ENCODE data around the gene DCHS2. TPM values are rescaled to one million over a fixed set of nuclear protein-coding genes. Genes with fewer than 3 reads are reported as not detected.

DCHS2 gene
- total RNA-seq, 5 donors from 2014 or later (not counting 1 experiment from before 2014, with no cell fraction given): 0.09 to 0.44 (median 0.13) TPM; not detected in 2

DNA sequence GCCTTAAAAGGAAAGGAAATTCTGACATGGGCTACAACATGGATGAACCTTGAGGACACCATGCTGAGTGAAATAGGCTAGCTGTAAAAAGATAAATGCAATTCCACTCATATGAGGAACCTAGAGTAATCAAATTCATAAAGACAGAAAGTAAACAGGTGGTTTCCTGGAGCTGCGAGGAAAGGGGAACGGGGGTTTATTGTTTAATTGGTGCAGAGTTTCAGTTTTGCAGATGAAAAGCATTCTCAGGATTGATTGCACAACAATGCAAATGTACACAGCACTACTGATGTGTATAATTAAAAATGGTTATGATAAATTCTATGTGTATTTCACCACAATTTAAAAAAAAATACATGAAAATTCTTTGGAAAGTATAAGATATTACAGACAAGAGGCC lies 34.6 kb upstream of the DCHS2 start:
- H3K27me3 Mint-ChIP-seq: peaks cover 18 to 38% of the 10 kb centered on the region in 2 donors
- Histone ChIP-seq H3K4me3 (ENCODE audit: control insufficient read depth in 1 of 2, extremely low read depth in 1 of 2, low read length in 1 of 2) (no peak overlapping the region), H3K9me3 (no peaks in the 10 kb centered on the region), H3K4me1 (ENCODE audit: control insufficient read depth in 1 of 2, extremely low read depth in 1 of 2, insufficient read depth in 2 of 2, low read length in 2 of 2) (no peaks in the 10 kb centered on the region), H3K36me3 (ENCODE audit: control insufficient read depth in 2 of 2, extremely low read depth in 1 of 2, insufficient read depth in 1 of 2, low read length in 1 of 2) (no peaks in the 10 kb centered on the region), H3K27ac (ENCODE audit: low read length) (no peak overlapping the region), H3K27me3 (replicated peaks in 1 of 2; ENCODE audit: control insufficient read depth in 2 of 2, extremely low read depth in 1 of 2, insufficient read depth in 2 of 2, low read length in 1 of 2) (peaks cover 0 to 20% of the 10 kb centered on the region in 2 experiments)
- ATAC-seq (replicated peaks in 1 of 4) (no peak), DNase-seq (no peak)
- H3K4me3 Mint-ChIP-seq: no peak overlapping the region
- no peaks in the 10 kb centered on the region for H3K9me3 Mint-ChIP-seq
- WGBS (ENCODE audit: insufficient coverage): no CpG with 5 or more reads among the region's 2 CpGs
- no peak overlapping the region for H3K27ac Mint-ChIP-seq
- ChIA-PET CTCF (no interaction called here), POLR2A (no interaction called here)
- no peaks in the 10 kb centered on the region for H3K4me1 Mint-ChIP-seq
- no peaks in the 10 kb centered on the region for H3K36me3 Mint-ChIP-seq

DNA sequence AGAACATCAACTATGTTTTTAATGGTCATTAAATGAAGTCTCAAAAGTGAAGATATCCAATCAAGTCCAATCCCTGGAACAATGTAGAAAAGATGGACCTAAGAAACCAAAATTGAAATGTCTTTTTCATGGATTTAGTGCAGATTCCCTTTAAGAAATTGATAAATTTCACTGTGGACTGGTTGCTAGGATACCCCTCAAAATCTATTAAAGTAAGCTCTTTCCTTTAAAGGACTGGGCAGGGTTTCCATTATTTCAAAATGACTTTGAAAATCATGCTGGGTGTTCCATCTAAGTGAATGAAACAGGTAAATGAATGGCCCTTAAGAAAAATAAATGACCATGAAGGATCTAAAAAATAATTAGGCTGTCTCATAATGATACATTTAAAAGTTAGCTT lies 30.0 kb upstream of the DCHS2 start:
- Histone ChIP-seq H3K36me3 (ENCODE audit: control insufficient read depth in 2 of 2, extremely low read depth in 1 of 2, insufficient read depth in 1 of 2, low read length in 1 of 2) (no peaks in the 10 kb centered on the region), H3K4me1 (ENCODE audit: control insufficient read depth in 1 of 2, extremely low read depth in 1 of 2, insufficient read depth in 2 of 2, low read length in 2 of 2) (no peaks in the 10 kb centered on the region), H3K4me3 (ENCODE audit: control insufficient read depth in 1 of 2, extremely low read depth in 1 of 2, low read length in 1 of 2) (no peak overlapping the region), H3K27ac (ENCODE audit: low read length) (no peak overlapping the region), H3K27me3 (replicated peaks in 1 of 2; ENCODE audit: control insufficient read depth in 2 of 2, extremely low read depth in 1 of 2, insufficient read depth in 2 of 2, low read length in 1 of 2) (peaks cover 0 to 15% of the 10 kb centered on the region in 2 experiments), H3K9me3 (no peaks in the 10 kb centered on the region)
- Mint-ChIP-seq H3K9me3 (no peaks in the 10 kb centered on the region), H3K4me1 (peaks cover 0 to 6% (median 0%) of the 10 kb centered on the region in 3 donors), H3K4me3 (no peak overlapping the region), H3K27me3 (peaks cover 31 to 55% of the 10 kb centered on the region in 2 donors), H3K36me3 (no peaks in the 10 kb centered on the region), H3K27ac (no peak overlapping the region)
- ChIA-PET POLR2A (no interaction called here), CTCF (interaction anchor here in 1 of 2 donors (0.6 kb wide), 1 partner anchor 15 kb away, joined by 3 read pairs; no protein-coding TSS in a partner anchor)
- DNase-seq: no peak
- ATAC-seq (replicated peaks in 1 of 4): no peak

DNA sequence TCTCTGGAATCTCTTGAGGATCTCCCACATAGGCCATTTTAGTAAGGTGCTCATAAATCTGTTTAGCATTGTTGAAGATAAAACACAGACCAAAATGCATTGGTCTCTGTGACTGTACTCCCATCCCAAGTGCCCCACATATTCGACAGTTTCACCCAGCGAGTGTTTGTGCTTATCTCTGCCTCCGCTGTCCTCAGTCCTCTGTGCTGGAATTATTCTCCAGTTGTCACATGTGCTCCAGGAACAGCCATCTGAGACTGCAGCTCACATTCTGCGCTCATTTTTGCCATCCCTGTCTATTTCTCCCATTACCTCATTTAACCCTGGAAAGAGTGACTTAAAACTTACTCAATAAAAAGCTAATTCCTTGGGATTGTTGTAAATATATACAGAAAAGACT lies 27.6 kb upstream of the DCHS2 start:
- ChIA-PET CTCF (no interaction called here), POLR2A (no interaction called here)
- peaks cover 24 to 48% of the 10 kb centered on the region in 2 donors for H3K27me3 Mint-ChIP-seq
- ATAC-seq (replicated peaks in 1 of 4) (no peak), DNase-seq (no peak)
- WGBS (ENCODE audit: insufficient coverage): 84% methylated on average over 3 of the region's 4 CpGs
- Histone ChIP-seq H3K27ac (ENCODE audit: low read length) (no peak overlapping the region), H3K27me3 (replicated peaks in 1 of 2; ENCODE audit: control insufficient read depth in 2 of 2, extremely low read depth in 1 of 2, insufficient read depth in 2 of 2, low read length in 1 of 2) (peaks cover 0 to 14% of the 10 kb centered on the region in 2 experiments), H3K9me3 (no peaks in the 10 kb centered on the region), H3K4me1 (ENCODE audit: control insufficient read depth in 1 of 2, extremely low read depth in 1 of 2, insufficient read depth in 2 of 2, low read length in 2 of 2) (no peaks in the 10 kb centered on the region), H3K4me3 (ENCODE audit: control insufficient read depth in 1 of 2, extremely low read depth in 1 of 2, low read length in 1 of 2) (no peak overlapping the region), H3K36me3 (ENCODE audit: control insufficient read depth in 2 of 2, extremely low read depth in 1 of 2, insufficient read depth in 1 of 2, low read length in 1 of 2) (no peaks in the 10 kb centered on the region)
- H3K36me3 Mint-ChIP-seq: no peaks in the 10 kb centered on the region
- no peak overlapping the region for H3K4me3 Mint-ChIP-seq
- H3K4me1 Mint-ChIP-seq: peaks cover 0 to 6% (median 0%) of the 10 kb centered on the region in 3 donors
- H3K9me3 Mint-ChIP-seq: no peaks in the 10 kb centered on the region
- H3K27ac Mint-ChIP-seq: no peak overlapping the region

DNA sequence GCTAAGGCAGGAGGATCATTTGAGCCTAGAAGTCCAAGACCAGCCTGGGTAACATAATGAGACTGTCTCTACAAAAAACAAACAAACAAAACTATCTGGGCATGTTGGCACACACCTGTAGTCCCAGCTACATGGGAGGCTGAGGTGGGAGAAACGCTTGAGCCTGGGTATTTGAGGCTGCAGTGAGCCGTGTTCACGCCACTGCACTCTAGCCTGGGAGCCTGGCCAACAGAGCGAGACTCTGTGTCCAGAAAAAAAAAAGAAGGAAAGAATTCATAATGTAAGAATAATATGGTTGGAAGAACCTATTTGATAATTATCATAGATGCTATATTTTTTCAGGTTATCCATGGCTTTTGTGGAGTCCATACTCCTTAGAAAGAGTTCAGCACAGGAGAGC lies 26.0 kb upstream of the DCHS2 start:
- Mint-ChIP-seq H3K9me3 (no peaks in the 10 kb centered on the region), H3K36me3 (no peaks in the 10 kb centered on the region), H3K4me3 (no peak overlapping the region), H3K27me3 (peaks cover 33 to 42% of the 10 kb centered on the region in 2 donors), H3K27ac (no peak overlapping the region), H3K4me1 (peaks cover 0 to 6% (median 0%) of the 10 kb centered on the region in 3 donors)
- peaks cover 0 to 3% of the 10 kb centered on the region in 2 experiments for H3K27me3 ChIP-seq (replicated peaks in 1 of 2; ENCODE audit: control insufficient read depth in 2 of 2, extremely low read depth in 1 of 2, insufficient read depth in 2 of 2, low read length in 1 of 2)
- no peak overlapping the region for H3K4me3 ChIP-seq (ENCODE audit: control insufficient read depth in 1 of 2, extremely low read depth in 1 of 2, low read length in 1 of 2)
- DNase-seq (no peak), ATAC-seq (replicated peaks in 1 of 4) (no peak)
- POLR2A ChIA-PET: no interaction called here
- no peaks in the 10 kb centered on the region for H3K4me1 ChIP-seq (ENCODE audit: control insufficient read depth in 1 of 2, extremely low read depth in 1 of 2, insufficient read depth in 2 of 2, low read length in 2 of 2)
- H3K27ac ChIP-seq (ENCODE audit: low read length): no peak overlapping the region
- WGBS (ENCODE audit: insufficient coverage): 92% methylated on average over 3 of the region's 4 CpGs
- H3K36me3 ChIP-seq (ENCODE audit: control insufficient read depth in 2 of 2, extremely low read depth in 1 of 2, insufficient read depth in 1 of 2, low read length in 1 of 2): no peaks in the 10 kb centered on the region
- H3K9me3 ChIP-seq: no peaks in the 10 kb centered on the region
- CTCF ChIA-PET: no interaction called here

DNA sequence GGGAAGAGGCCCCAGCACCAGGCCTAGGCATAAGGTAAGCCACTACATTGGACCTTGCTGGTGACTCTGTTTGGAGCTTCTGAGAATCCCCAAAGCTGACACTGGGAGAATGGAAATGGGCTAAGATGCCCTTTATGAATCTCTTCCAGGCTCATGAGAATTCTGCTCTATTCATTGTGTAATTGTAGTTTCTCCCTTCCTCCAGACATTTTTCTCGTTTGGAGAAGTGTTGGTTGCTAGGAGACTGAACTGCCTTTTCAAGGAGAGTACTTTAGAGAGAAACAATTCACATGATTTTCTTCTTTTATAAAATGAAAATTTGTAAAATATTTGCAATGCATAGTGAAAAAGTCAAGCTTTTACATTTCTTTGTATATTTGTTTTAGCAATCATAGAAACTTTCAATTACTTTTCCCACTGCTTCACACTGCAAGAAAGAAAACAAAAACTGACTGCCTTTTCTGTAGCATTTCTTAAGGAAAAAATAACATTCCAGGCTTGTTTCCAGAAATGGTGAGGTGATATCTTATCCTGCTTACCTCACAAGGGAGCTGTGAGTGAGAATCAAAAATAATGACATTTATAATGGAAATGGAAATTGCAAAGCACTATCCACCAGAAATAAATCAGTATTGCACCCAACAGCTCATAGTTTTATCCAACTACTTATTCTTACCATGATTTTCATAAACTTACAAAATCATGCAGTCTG lies 24.9 kb upstream of the DCHS2 start:
- Histone ChIP-seq H3K27ac (ENCODE audit: low read length) (no peak overlapping the region), H3K4me1 (ENCODE audit: control insufficient read depth in 1 of 2, extremely low read depth in 1 of 2, insufficient read depth in 2 of 2, low read length in 2 of 2) (no peaks in the 10 kb centered on the region), H3K27me3 (replicated peaks in 1 of 2; ENCODE audit: control insufficient read depth in 2 of 2, extremely low read depth in 1 of 2, insufficient read depth in 2 of 2, low read length in 1 of 2) (peaks cover 0 to 4% of the 10 kb centered on the region in 2 experiments), H3K36me3 (ENCODE audit: control insufficient read depth in 2 of 2, extremely low read depth in 1 of 2, insufficient read depth in 1 of 2, low read length in 1 of 2) (no peaks in the 10 kb centered on the region), H3K9me3 (no peaks in the 10 kb centered on the region), H3K4me3 (ENCODE audit: control insufficient read depth in 1 of 2, extremely low read depth in 1 of 2, low read length in 1 of 2) (no peak overlapping the region)
- Mint-ChIP-seq H3K27me3 (peaks cover 39 to 40% of the 10 kb centered on the region in 2 donors), H3K9me3 (no peaks in the 10 kb centered on the region), H3K4me1 (peaks cover 0 to 6% (median 0%) of the 10 kb centered on the region in 3 donors), H3K36me3 (no peaks in the 10 kb centered on the region), H3K4me3 (no peak overlapping the region), H3K27ac (no peak overlapping the region)
- no CpG with 5 or more reads among the region's 1 CpG for WGBS (ENCODE audit: insufficient coverage)
- ATAC-seq (replicated peaks in 1 of 4) (no peak), DNase-seq (no peak)
- CTCF ChIA-PET: no interaction called here
- POLR2A ChIA-PET: no interaction called here

DNA sequence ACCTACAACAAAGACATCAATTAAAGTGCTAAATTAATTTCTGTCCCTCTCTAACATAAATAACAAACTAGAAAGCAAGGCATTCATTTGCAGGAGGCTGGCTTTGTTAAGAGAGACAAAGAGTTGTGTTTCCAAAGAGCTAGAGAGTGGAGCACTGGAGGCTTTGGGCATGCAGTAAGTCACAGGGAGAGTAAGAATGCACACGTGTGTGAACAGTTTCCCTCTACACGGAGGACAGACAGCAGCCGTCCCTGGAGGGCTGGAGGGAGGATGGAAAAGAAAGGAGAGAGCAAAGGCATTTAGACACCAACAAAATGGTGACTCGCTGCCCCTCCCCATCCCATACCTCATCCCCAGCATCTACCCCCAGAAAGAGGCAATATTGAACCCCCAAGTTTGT lies 20.4 kb upstream of the DCHS2 start:
- Mint-ChIP-seq H3K9me3 (no peaks in the 10 kb centered on the region), H3K4me3 (no peak overlapping the region), H3K27me3 (peaks cover 29 to 30% of the 10 kb centered on the region in 2 donors), H3K27ac (no peak overlapping the region), H3K36me3 (no peaks in the 10 kb centered on the region), H3K4me1 (no peaks in the 10 kb centered on the region)
- 60% methylated on average over 1 of the region's 4 CpGs for WGBS (ENCODE audit: insufficient coverage)
- H3K9me3 ChIP-seq: no peaks in the 10 kb centered on the region
- ChIA-PET POLR2A (no interaction called here), CTCF (no interaction called here)
- peaks cover 0 to 7% of the 10 kb centered on the region in 2 experiments for H3K27me3 ChIP-seq (replicated peaks in 1 of 2; ENCODE audit: control insufficient read depth in 2 of 2, extremely low read depth in 1 of 2, insufficient read depth in 2 of 2, low read length in 1 of 2)
- ATAC-seq (replicated peaks in 1 of 4): no peak
- no peak overlapping the region for H3K27ac ChIP-seq (ENCODE audit: low read length)
- H3K4me1 ChIP-seq (ENCODE audit: control insufficient read depth in 1 of 2, extremely low read depth in 1 of 2, insufficient read depth in 2 of 2, low read length in 2 of 2): no peaks in the 10 kb centered on the region
- no peaks in the 10 kb centered on the region for H3K36me3 ChIP-seq (ENCODE audit: control insufficient read depth in 2 of 2, extremely low read depth in 1 of 2, insufficient read depth in 1 of 2, low read length in 1 of 2)
- DNase-seq: no peak
- no peak overlapping the region for H3K4me3 ChIP-seq (ENCODE audit: control insufficient read depth in 1 of 2, extremely low read depth in 1 of 2, low read length in 1 of 2)
